Activated CD4-positive, alpha-beta T cell treated with anti-CD3 and anti-CD28 coated beads, Interleukin-2, amount 50 U/mL, for 4 hours (primary cell): ENCODE measurements around the gene THADA.

Experiments used
- DNase-seq, 2 experiments: peaks; one replicate each; pipeline ENCODE4 v3.0.0-alpha.2; 2020

THADA gene

GRCh38 chr2:43345391-43345813 is 250.4 kb downstream of the THADA start:
- DNase-seq = no peak

GRCh38 chr2:43344868-43345373 is 250.9 kb downstream of the THADA start:
- DNase-seq = no peak

- DNase-seq = no peak
These were observed 252.1 kb downstream of the THADA start for GRCh38 chr2:43343573-43344304.

- no peak for DNase-seq
These were observed 253.7 kb downstream of the THADA start for GRCh38 chr2:43341959-43342757.

- DNase-seq = no peak
These were observed 254.9 kb downstream of the THADA start for GRCh38 chr2:43340945-43341356.

GRCh38 chr2:43340066-43340465 is 255.8 kb downstream of the THADA start:
- DNase-seq = no peak

GRCh38 chr2:43333656-43334144 is 262.1 kb downstream of the THADA start:
- DNase-seq = no peak

GRCh38 chr2:43333101-43333655 is 262.7 kb downstream of the THADA start:
- no peak for DNase-seq

GRCh38 chr2:43332653-43333052 is 263.2 kb downstream of the THADA start:
- DNase-seq = no peak

- DNase-seq = no peak
These were observed 264.4 kb downstream of the THADA start for GRCh38 chr2:43331422-43331821.

- no peak for DNase-seq
These were observed 266.2 kb downstream of the THADA start for GRCh38 chr2:43329637-43330036.

GRCh38 chr2:43328832-43329231 is 267.0 kb downstream of the THADA start:
- DNase-seq = no peak

- DNase-seq = no peak
These were observed 267.7 kb downstream of the THADA start for GRCh38 chr2:43328133-43328532.

GRCh38 chr2:43327119-43327518 is 268.7 kb downstream of the THADA start:
- DNase-seq = no peak

- no peak for DNase-seq
These were observed 269.6 kb downstream of the THADA start for GRCh38 chr2:43326101-43326825.

GRCh38 chr2:43325107-43325811 is 270.6 kb downstream of the THADA start:
- DNase-seq = no peak

GRCh38 chr2:43324259-43325106 is 271.4 kb downstream of the THADA start:
- no peak for DNase-seq

GRCh38 chr2:43323857-43324256 is 272.0 kb downstream of the THADA start:
- DNase-seq = no peak

- DNase-seq = no peak
These were observed 274.4 kb downstream of the THADA start for GRCh38 chr2:43321446-43321845.

- DNase-seq = no peak
These were observed 276.3 kb downstream of the THADA start for GRCh38 chr2:43319541-43319940.

GRCh38 chr2:43318791-43319190 is 277.0 kb downstream of the THADA start:
- DNase-seq = no peak
